Dedifferentiated amniotic fluid mesenchymal stem cell (primary cell): ENCODE results near the gene ZBTB20.

Experiments
- DNase-seq: peaks from one replicate; pipeline ENCODE4 v3.0.0-alpha.2; 2016; ENCODE audit errors: extremely low spot score

ZBTB20 gene

DNA sequence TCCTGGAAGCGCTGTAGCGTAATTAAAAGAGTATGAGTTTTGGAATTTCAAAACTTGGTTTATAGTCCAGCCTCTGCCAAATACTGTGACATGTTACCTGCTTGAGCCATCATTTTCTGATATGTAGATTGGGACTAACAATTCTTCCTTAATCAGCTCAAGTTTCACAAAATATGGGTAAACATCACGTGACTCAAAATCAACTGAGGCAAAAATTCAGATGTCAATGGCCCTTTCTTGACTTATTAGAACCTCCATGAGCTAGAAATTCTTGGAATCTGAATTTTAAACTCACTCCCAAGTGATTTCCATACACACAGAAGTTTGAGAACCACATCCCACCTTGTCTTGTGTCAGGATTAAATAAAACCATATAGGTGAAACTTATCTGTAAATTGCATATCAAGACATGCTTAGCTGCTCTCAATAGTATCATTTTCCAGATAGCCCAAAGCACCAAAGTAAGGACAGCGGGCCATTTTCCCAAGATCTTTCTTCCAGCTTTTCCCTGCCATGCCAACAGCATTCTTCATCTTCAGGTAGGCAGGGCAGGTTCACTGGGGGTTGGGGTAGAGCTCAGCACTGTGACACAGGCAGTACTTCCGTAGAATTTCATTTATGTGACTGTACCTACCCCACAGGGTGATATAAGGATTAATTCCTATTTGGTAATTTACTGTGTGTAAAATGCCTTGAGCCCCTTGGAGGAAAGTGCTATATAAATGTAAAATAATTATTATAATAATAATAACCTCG is 474.2 kb downstream of the ZBTB20 start:
- no peak for DNase-seq

DNA sequence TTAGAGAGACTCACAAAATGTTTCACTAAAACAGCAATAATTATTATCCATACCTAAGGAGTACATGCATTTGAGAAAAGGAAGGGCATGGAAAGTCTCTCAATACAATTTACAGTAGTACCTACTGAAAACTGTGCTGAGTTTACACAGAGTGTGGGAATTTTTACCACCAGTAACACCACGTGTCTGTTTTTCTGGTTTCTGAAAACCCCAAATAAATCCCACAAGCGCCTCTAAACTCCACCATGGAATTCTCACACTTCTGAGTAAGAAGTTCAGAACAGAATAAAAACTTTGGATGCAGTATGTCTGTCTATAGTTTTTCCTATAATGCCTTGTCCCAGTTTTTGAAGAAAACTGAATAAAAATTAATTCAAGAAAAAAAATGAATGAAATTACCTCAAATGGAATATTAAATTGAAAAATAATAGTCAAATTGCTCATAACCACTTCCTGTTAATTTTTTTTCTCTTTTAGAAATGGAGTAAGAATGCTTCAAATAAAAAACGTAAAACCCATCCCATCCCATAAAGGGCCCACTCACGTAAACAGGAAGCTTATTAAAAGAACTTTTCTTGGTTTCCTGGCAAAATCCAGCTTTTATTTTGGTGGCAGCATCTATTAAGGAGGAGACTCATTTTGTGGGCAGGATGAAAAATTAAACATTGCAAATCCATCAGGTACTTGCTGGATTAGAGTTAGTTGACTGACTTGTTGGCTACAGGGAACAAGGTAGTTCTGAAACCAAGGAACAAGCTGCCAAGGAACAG is 475.2 kb downstream of the ZBTB20 start:
- no peak for DNase-seq

DNA sequence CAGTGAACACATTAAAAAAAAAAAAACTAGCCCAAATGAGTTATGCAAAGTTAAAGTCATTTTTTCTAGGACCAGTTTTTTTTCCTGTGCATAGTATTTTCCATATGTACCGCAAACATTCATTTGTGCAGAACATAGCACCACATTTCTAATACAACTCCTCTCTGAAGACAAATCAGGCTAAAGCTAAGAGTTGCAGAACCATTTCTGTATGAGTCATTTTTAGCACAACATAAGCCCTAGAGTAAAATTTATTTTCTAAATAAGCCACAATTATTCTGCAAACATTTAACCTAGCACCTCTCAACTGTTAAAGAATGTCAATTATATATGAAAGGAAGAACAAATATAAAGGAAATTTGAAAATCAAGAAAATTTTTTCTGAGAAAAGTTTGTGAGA is 477.5 kb downstream of the ZBTB20 start:
- DNase-seq: peak; percentile 40

DNA sequence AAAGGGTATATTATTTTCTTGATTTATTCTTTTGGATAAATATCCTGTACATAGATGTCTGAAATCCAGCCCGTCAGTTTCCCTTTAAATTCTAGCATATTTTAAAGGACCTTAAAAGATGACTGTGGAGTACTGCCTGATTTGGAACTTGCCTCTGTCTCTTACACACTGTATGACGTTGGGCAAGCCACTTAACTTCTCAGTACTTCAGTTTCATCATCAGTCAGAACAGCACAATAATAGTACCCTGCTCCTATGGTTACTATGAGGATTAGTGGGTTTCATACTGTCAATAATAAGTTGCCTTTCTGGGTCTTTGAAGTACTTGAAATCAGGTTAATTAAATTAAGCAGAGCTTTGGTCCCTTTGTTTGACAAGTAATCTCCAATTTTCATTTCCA is 479.0 kb downstream of the ZBTB20 start:
- DNase-seq: no peak

DNA sequence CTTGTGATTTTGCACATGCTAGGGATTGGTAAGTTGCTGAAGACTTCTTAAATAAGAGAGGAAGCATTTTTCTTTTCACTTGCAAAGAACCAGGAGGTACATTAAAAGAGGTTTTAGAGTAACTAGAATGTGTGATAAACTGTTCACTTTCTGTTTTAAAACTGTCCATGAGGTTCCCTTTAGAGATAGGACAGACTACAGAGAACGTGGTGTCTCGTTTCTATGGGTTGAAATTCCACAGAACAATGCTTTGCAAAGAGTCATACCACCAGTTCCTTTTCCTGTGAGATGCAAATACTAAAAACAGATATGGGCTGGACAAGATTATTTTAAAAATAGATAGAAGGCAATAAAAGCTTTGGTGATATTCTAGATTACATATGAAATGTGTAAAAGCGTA is 480.5 kb downstream of the ZBTB20 start:
- DNase-seq: no peak

DNA sequence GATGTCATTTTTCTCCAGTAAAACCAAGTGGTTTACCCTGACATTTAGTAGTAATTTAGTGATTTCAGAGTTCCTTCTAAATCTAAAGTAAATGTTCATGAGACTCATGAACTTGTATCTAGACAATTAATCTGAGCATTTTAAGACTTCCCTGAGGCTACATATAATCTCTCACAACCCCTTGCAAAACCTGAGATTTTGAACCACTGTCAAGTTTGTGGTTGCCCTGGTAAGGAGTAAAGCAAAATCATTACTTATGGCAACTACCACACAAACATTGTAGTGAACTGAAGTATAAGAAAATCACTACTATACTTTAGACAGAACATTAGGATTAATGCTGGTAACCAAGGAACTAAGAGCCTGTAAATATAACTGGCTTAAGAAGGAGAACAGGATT is 483.1 kb downstream of the ZBTB20 start:
- DNase-seq: no peak

DNA sequence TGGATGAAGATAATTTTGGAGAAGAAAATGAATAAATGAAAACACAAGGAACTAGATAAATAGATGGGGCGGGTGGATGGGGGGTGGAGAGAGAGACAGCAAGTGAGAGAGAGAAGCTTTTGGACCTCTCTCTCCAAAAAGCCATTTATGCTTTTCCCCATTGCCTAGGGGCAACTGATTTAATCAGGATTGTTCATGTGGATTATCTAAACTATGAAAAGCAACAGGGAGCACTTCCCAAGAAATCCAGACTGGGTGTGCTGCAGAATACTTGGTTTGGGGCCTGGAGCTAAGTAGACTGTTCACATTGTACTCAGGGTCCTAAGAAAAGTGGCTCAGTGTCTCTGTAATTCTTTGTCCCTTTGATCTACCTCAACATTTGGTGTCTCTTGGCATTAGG is 486.3 kb downstream of the ZBTB20 start:
- DNase-seq: no peak

DNA sequence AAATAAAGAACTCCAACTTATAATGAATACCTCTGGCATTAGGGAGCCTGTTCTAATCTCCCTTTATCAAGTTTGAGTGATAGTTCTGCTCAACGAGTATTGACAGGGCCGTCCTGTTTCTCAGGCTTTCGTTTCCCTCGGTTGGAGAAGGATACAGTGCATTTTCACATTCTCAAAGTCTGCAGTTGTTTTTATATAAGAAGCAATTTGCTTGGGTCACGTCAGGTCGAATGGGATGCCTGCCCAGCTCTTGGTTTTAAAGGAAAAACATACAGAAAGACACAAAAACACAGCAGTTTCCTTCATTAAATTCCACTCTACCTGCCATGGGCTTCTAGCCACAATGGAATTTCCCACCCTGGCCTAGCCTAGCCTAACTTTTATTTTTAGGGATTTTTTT is 487.0 kb downstream of the ZBTB20 start:
- DNase-seq: peak; percentile 77

DNA sequence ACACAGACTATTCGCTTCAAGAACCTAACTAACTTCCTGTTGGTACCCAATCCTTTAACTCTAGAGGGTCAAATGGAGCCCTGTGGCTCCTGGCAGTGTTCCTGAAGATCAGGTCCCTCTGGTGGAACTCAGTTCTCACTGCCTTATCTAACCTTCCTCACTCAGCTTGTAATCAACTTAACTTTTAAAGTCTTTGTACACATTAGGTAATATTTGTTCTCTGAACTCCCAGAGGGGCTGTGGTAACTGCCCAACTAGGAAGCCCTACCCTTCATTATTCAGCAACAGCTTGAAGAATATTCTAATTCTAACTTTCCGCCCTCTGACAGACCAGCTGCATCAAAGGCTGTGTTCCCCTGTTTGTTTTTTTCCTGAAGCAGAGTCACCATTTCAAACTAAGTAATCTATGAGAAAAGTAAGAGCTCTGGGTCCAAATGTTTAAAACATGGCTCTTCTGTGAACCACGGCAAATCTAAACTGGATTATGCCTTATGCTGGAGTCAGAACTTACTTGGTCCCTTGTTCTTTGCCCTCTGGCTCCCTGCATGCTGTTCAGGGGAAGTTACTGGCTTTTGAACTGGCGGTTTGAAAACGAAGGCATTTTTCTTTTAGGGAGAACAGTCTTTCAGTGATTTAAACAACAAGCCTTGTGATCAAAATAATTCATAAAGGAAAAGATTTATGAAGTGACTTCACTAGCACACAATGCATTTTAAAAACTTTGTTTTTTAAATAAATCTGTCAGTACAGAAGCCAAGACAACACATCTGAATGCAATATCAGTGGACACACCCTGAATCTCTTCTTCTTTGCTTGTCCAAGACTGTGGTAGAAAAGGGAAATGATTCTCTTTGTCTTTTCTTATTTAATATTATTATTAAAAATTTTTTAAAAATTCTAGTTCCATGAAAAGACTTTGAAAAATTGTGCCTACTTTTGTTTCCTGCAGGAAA is 487.7 kb downstream of the ZBTB20 start:
- no peak for DNase-seq

DNA sequence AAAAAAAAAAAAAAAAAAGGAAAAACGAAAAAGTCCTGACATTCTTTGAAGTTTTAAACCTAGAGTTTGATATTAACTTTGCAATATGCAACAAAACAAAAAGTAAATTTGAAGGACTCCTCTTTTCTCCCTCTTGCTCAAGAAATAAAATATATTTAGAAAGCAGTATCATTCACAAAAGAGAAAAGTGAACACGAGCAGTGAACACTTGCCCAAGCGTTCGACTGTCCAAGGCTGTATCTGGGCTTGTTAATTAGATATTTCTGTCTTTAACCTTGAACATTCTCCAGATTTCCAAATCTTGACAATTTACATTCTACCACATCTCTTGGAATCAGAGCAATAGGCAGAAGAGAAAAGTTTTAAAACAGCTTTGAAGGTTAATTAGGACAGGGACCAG is 495.5 kb downstream of the ZBTB20 start:
- DNase-seq: no peak

DNA sequence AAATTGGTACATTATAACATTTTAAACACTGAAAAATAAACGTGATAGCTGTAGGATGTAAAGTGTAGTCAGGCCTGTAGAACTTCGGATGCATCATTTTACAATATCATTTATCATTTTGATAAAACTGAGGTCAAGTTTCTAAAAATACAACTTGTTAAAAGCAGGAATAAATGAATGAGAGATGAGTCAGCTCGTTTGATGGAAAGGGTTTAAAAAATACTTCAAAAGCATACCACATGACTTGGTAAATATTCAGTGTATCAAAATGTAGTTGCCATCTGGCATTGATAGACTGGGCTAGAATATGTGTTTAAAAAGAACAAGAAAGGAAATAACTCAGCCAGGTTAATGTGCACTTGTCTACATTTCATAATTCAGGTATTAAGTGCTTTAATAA is 496.3 kb downstream of the ZBTB20 start:
- DNase-seq: peak; percentile 67

DNA sequence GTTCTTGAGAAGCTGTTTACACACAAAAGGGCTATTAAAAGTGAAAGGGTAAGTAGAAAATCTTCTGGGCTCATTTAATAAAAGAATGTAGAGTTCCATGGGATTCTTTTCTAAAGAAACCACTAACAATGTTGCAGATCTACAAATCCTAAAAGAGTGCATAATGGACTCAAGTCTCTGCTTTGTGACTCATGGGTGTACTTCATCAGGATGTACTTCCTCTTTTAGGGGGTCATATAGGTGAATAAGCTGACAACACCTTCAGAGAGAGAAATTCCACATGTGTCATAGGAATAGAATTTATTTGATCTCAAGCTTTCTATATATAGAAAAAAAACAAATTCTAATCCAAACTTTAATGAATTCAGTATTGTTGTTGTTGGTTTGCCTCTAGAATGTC is 497.8 kb downstream of the ZBTB20 start:
- no peak for DNase-seq

DNA sequence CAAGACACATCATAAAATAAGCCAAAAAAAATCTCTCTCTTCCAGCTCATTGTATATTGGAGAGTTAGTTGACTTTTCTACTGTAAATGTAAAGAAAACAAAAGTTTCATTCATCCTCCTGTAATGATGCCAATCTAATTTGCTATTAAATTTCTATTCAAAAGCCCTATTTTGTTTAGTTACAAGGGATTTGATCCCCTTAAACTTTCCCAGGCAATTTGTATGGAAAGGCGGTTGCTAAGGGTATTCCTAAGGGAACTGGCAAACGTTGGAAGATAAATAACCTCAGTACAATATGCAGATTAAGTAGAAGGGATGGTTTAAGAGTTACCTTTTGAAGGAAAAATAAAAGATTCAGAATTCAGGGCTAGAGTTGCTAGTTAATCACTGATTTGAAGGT is 500.6 kb downstream of the ZBTB20 start:
- DNase-seq: no peak

DNA sequence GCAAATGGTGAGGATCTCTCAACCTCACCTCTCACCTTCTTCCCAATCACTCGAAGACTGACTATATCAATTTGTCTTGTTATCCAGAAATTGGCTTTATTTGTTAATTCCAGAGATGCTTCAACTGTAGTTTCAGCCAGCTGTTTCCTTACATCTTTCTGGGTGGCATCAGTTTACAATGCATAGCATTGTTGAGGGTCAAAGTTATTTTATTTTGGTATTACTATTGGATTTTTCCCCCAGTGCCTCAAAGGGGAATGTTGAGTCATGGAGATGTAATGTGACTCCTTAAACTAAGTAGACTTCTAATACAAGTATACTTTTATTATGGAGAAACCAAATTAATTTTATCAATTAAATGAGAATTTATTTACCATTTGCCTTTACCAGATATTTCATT is 501.7 kb downstream of the ZBTB20 start:
- peak; percentile 16 for DNase-seq

DNA sequence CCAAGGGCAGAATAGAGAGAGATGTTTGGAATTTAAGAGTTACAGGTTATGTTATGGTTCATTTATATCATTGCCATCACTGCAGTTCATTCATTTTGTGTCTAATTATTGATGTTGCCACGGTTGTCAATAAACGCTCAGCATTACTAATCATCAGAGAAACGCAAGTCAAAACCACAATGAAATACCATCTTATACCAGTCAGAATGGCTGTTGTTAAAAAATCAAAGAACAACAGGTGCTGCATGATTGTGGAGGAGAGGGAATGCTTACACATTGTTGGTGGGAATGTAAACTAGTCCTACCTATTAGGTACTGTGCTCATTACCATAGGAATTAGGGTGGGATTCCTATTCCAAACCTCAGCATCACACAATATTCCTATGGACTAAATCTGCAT is 502.7 kb downstream of the ZBTB20 start:
- DNase-seq: no peak

DNA sequence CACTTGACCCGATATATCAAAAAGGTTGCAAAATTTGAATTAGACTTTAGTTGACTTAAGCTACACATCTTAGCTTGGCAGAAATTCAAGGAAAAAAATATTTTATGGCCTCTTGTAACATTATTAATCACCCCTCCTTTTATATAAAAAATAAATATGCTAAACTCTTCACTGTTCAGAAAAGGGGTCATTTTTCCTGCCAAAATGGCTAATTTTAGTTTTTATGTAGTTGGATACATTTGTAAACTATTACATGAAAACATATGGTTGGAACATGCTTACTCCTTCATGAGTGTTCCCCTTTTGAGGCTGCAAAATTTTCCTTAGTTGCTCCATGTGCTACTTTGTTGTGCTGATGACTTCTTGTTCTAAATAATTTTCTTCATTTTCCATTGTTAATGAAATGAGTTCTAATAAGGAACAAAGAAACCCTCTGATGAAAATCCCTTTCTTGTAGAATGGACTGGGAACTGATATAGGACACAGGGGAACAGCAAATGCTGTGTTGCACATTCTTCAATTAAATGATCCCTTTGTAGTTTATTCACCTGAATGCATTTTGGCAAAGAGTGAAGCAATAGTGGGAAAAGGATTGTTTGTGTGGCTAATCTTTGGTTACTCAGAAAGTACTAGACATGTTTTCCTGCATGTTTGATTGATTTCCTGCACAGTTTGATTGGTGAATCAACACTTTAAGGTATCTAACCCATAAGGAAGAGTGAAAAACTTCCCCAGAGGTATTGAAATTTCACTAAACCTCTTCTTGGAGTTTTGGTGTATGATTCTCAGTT is 503.9 kb downstream of the ZBTB20 start:
- no peak for DNase-seq

DNA sequence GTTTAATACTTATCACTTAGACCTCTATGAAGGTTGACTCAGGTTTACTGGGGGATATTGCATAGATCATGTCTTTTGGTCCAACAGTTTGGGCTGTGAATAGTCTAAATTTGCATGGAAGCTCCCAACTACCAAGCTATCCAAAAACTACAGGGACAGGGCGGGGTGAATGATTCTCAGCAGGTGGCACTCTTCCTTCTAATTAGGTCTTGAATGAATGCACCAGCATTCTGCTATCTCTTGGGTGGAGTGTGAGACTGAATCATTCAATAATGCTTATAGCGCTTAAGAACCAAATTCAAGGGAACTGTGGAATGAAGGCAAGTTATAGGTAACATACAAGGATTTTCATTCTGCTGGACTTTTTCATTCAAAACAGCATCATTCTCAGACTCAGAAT is 507.0 kb downstream of the ZBTB20 start:
- DNase-seq: no peak

DNA sequence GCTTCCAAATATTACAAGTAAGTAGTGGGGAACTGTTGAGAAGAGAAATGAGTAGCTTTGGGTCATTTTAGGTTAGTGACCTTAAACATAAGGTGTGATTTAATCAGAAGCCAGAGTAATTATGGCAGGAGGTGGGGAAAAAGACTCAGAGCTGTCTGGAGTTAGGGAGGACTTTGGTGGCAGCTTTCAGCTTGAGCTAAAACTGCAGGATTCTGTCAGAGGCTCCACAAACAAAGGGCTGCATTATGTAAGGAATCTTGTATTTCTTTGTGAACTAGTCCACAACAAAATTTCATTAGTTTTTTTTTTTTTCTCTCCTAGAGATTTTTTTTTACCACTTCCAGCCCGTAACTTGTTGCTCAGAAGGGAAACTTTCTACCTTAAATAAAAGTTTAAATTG is 507.9 kb downstream of the ZBTB20 start:
- no peak for DNase-seq

DNA sequence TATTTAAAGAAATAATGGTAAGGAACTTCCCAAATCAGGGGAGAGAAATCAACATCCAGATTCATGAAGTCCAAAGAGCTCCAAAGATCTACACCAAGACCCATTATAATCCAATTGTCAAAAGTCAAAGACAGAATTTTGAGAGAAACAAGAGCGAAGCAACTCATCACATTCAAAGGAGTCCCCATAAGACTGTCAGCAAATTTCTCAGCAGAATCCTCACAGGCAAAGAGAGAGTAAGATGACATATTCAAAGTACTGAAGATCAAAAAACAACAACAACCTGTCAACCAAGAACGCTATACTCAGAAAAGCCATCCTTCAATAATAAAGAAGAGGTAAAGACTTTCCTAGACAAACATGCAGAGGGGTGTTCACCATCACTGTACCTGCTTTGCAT is 511.2 kb downstream of the ZBTB20 start:
- DNase-seq: no peak

DNA sequence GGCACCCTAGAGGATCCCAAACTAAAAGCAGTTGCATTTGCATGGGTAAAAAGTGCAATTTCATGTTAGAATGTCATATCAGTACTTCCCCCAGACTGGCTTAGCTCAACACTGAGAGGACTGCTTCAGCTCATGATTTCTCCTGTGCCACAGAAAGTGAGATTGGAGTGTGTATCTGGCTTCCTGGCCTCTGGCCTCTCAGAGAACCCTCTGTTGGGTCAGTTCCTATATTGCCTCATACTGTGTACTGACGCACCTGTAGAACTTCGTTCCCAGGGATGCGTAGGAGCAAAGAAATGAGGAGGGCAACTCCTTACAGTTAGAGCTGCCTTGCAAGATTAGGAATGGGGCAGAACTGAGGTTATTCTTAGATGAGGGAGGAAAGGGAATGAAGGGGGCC is 512.5 kb downstream of the ZBTB20 start:
- DNase-seq: no peak

DNA sequence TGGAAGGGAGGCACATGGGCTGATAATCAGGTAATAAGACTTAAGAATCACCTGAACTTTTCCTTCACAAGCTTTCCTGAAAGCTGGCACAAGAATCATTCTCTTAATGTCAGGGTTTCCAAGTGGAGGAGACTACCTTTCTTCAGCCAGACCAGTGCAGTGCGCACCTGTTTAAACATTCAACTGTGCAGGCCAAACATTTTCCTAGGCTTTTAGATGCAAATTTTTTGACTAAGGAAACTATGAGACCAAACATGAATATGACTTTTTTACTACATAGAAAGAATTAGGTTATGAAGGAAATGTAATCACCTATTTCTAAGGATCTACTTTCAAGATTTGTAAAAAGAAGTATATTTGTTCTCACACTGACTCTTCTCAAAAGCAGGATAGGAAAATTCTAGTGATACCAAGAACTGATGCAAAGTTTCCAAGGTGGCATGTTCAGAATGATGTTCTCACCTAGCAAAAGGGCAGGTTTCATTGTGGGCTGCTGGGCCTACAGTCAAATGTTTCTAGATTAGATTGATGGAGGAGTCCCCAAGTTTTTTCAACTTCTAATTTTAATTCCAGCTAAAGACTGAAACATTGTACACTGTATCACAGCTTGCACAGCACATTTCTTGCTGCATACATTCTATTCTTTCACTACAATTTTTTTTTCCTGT is 514.2 kb downstream of the ZBTB20 start:
- no peak for DNase-seq
